Suprapubic skin (tissue), 3 donors: ENCODE measurements around the gene CHMP4A.

Experiments
- POLR2A ChIP-seq, 2 donors: fragments of 450-650 bp; IDR thresholded peaks; one replicate each; pipeline ENCODE4 v1.6.1; 2017; ENCODE audit warnings: antibody characterized with exemption in 2 of 2, mild to moderate bottlenecking in 2 of 2, moderate library complexity in 2 of 2
- TF ChIP-seq, protein P1 (sequence below), 2 donors: fragments of 200-600 bp in 1 of 2; fragments of 450-650 bp in 1 of 2; sonication (generic) in 1 of 2; IDR thresholded peaks; one replicate each; pipeline ENCODE4 v1.5.1; 2016 to 2019; ENCODE audit warnings: antibody characterized with exemption in 2 of 2, mild to moderate bottlenecking in 1 of 2, moderate library complexity in 1 of 2

DNA sequence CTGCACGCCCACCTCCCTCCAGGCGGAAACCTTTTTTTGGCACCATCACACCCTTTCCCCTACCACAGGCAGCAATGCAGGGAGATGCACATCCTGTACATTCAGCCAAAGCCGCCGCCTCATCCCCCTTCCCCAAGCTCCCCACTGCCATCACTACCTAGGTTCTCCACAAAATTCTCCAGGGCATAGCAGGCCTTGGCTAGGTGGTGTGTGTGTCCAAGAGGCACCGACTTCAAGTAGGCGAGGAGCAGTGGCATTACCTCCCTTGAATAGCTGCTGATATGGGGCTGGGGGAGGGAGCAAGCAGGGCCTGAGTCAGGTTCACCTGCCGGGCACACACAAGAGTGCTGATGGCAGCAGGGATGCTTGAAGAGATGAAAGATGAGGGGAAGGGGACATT, 28.3 kb downstream of the CHMP4A start:
- TF ChIP-seq, protein P1, sequence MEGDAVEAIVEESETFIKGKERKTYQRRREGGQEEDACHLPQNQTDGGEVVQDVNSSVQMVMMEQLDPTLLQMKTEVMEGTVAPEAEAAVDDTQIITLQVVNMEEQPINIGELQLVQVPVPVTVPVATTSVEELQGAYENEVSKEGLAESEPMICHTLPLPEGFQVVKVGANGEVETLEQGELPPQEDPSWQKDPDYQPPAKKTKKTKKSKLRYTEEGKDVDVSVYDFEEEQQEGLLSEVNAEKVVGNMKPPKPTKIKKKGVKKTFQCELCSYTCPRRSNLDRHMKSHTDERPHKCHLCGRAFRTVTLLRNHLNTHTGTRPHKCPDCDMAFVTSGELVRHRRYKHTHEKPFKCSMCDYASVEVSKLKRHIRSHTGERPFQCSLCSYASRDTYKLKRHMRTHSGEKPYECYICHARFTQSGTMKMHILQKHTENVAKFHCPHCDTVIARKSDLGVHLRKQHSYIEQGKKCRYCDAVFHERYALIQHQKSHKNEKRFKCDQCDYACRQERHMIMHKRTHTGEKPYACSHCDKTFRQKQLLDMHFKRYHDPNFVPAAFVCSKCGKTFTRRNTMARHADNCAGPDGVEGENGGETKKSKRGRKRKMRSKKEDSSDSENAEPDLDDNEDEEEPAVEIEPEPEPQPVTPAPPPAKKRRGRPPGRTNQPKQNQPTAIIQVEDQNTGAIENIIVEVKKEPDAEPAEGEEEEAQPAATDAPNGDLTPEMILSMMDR (IDR thresholded peaks at IDR 0.05): no peak
- no peak for TF ChIP-seq POLR2A (IDR thresholded peaks at IDR 0.05)
